HG03469 (cell line): ENCODE data around the gene TNNC2.
"Not testable (repeated sequence)": the region's sequence is repeated elsewhere in the genome, so short reads cannot be mapped to it uniquely, and the experiment has no call there.

Experiments
- ATAC-seq: cut with Tn5 transposase; IDR thresholded peaks from one replicate; pipeline ENCODE4 v1.9.1; 2021; ENCODE audit warnings: mild to moderate bottlenecking, moderate library complexity, moderate number of reproducible peaks; ENCODE audit not compliant: unreplicated experiment

TNNC2 gene

GRCh38 chr20:45827030-45827652 lies at the start of gene TNNC2:
Gene TNNC2 (minus strand): TSS chr20:45827312. CDS start chr20:45827248, 64 bp downstream.
- no peak for ATAC-seq

GRCh38 chr20:45874576-45874975 lies 47.5 kb upstream of the TNNC2 start:
- ATAC-seq, result no peak

GRCh38 chr20:45874104-45874481 lies 47.0 kb upstream of the TNNC2 start:
- ATAC-seq, result not testable (repeated sequence)

GRCh38 chr20:45873409-45874103 lies 46.4 kb upstream of the TNNC2 start:
- no peak for ATAC-seq

- no peak for ATAC-seq
Observed at GRCh38 chr20:45872626-45873025, 45.5 kb upstream of the TNNC2 start.

GRCh38 chr20:45867819-45868176 lies 40.7 kb upstream of the TNNC2 start:
- ATAC-seq, result no peak

- no peak for ATAC-seq
Observed at GRCh38 chr20:45867136-45867818, 40.2 kb upstream of the TNNC2 start.

GRCh38 chr20:45866454-45866853 lies 39.3 kb upstream of the TNNC2 start:
- no peak for ATAC-seq

GRCh38 chr20:45863543-45864470 lies 36.7 kb upstream of the TNNC2 start:
- ATAC-seq, result no peak

GRCh38 chr20:45861221-45862075 lies 34.3 kb upstream of the TNNC2 start:
- no peak for ATAC-seq

- no peak for ATAC-seq
Observed at GRCh38 chr20:45860560-45861220, 33.6 kb upstream of the TNNC2 start.

- no peak for ATAC-seq
Observed at GRCh38 chr20:45859916-45860315, 32.8 kb upstream of the TNNC2 start.

GRCh38 chr20:45857882-45858216 lies 30.7 kb upstream of the TNNC2 start:
- ATAC-seq, result no peak

- ATAC-seq, result peak; percentile 95
Observed at GRCh38 chr20:45857114-45857881, 30.2 kb upstream of the TNNC2 start, which contains the start of the genes ACOT8 and ZSWIM3. Gene ACOT8 (minus strand): TSS chr20:45857392. CDS start chr20:45857315, 77 bp downstream. Gene ZSWIM3 (plus strand): TSS chr20:45857614. CDS start chr20:45857826, 212 bp downstream.

- ATAC-seq, result no peak
Observed at GRCh38 chr20:45853484-45853883, 26.4 kb upstream of the TNNC2 start.

GRCh38 chr20:45852326-45852725 lies 25.2 kb upstream of the TNNC2 start:
- ATAC-seq, result no peak

GRCh38 chr20:45851501-45851900 lies 24.4 kb upstream of the TNNC2 start:
- no peak for ATAC-seq

- ATAC-seq, result no peak
Observed at GRCh38 chr20:45850926-45851325, 23.8 kb upstream of the TNNC2 start.

GRCh38 chr20:45850238-45850637 lies 23.1 kb upstream of the TNNC2 start:
- ATAC-seq, result no peak
